HG02943 (cell line): ENCODE data around the gene CPO.

Experiments used
- ATAC-seq: cut with Tn5 transposase; IDR thresholded peaks from one replicate; pipeline ENCODE4 v1.9.1; 2021; ENCODE audit warnings: mild to moderate bottlenecking, low read depth, moderate library complexity; ENCODE audit not compliant: unreplicated experiment

The CPO gene

DNA sequence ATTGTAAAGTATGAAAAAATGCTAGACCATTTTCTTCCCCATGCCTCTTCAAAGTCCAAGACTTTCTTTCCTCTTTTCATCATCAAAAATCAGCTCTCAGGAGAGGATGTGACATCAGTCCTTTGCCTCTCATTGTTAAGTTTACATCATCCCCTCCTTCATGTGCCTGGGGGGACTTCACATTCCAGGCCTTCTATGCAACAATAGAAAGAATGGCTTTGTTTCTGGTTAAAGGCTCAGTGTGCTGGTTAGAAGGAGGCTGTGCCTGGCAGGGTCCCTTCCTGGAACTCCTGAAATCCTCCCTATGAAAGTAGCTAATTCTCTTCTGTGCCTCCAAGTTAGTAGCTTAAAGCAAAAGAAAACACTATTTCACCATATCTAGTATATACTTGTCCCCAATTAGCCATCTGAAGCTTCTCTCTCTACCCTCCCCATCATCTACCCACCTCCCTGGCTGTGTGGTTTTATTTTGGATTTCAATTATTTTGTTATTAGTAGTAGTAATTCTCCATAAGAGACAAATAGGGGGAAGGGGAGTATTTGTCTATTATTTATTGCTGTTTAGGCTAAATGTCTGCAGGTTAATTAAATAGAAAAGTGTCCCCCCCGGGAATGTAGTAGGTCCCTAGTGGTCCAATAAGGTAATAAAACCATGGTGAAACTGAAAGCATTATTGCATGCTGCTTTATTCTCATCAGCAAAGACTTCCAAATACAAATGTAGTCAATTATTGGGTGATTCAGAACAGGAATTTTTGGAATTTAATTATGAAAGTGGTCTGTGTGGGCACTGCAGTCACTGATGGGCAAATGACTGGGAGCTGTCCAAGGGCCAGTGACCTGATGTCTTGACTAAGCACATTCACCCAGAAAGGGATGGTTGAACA is 69.0 kb downstream of the CPO start:
- no peak for ATAC-seq

DNA sequence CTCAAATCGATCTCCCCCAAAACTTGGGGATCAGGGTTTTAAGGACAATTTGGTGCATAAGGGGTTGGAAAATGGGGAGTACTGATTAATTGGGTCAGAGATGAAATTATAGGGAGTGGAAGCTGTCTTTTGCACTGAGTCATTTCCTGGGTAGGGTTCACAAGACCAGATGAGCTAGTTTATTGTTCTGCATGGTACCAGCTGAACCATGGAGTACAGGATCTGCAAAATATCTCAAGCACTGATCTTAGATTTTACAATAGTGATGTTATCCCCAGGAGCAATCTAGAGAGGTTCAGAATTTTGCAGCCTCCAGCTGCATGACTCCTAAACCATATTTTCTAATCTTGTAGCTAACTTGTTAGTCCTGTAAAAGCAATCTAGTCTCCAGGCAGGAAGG is 73.1 kb downstream of the CPO start:
- no peak for ATAC-seq

DNA sequence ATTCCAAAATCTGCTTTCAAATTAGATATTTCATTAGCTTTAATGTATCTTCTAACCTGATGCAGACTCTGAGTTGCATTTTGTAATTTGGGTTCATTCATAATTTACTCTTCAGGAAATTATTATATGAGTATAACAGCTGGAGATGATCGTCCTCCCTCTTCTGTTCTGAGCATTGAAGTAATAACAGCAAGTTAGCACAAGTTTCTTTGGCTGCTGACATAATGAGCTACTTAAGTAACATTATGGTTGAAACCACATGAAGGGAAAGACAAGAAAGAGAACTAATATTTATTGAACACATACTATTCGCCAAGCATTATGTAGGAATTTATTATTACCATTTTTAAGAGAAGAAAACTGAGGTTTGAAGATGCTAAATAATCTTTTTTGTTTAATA is 75.1 kb downstream of the CPO start:
- no peak for ATAC-seq

DNA sequence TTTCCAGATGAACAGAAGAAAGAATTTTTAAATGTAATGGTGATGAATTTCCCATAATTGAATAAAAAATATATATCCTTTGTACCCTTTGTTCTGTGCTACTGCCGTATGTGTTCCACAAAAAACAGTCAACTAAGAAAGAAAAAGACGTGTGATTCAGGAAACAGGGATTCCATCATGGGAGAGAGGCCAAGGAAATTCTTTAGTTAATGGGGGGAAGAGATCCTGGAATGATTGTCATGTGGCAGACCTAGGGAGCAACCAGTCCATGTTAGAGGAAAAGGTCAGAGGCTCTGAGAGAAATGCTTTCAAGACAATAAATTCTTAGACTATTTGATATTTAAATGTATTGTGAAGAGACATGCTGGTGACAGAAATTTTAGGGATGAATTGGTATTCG is 76.6 kb downstream of the CPO start:
- ATAC-seq, result no peak
